Measurements from ENCODE around the gene PDE3A. TPM values are rescaled to one million over a fixed set of nuclear protein-coding genes. Genes with fewer than 3 reads are reported as not detected.
A peak's percentile ranks its signal among the peaks of the same experiment; 100 is the strongest.

Gene PDE3A
- total RNA-seq, 4 donors from 2014 or later, result 7.7 to 75.8 (median 18.7) TPM

DNA sequence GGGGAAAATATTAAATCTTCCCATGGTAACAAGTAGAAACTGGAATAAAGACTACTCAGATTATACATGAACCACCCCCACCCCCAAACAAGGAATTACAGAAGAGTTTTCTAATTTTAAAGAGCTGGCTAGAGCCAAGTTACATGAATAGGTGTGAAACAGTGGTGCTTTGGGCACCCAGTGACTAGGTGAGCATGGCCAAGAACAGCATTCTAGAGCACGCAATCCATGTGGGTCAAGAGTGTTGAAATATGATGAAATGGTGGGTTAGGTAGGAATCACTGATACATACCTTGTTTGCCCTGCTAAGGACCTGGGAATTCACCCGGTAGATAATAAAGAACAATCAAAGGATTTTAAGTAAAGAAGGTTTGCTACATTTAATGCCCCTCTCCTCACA, 208.7 kb downstream of the PDE3A start:
- intact Hi-C loops (cut with DNase I; ENCODE audit: low total_unique reads), result no loop called here
- no peak overlapping the region for H3K27ac ChIP-seq
- TF ChIP-seq, protein P1, sequence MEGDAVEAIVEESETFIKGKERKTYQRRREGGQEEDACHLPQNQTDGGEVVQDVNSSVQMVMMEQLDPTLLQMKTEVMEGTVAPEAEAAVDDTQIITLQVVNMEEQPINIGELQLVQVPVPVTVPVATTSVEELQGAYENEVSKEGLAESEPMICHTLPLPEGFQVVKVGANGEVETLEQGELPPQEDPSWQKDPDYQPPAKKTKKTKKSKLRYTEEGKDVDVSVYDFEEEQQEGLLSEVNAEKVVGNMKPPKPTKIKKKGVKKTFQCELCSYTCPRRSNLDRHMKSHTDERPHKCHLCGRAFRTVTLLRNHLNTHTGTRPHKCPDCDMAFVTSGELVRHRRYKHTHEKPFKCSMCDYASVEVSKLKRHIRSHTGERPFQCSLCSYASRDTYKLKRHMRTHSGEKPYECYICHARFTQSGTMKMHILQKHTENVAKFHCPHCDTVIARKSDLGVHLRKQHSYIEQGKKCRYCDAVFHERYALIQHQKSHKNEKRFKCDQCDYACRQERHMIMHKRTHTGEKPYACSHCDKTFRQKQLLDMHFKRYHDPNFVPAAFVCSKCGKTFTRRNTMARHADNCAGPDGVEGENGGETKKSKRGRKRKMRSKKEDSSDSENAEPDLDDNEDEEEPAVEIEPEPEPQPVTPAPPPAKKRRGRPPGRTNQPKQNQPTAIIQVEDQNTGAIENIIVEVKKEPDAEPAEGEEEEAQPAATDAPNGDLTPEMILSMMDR (IDR thresholded peaks at IDR 0.05), result no peak
- no peak for TF ChIP-seq POLR2A (IDR thresholded peaks at IDR 0.05)
- no peaks in the 10 kb centered on the region for H3K27me3 ChIP-seq
- no peaks in the 10 kb centered on the region for H3K9me3 ChIP-seq
- no peak overlapping the region for H3K4me3 ChIP-seq
- no peak for DNase-seq
- no peaks in the 10 kb centered on the region for H3K4me1 ChIP-seq
- no peaks in the 10 kb centered on the region for H3K36me3 ChIP-seq

DNA sequence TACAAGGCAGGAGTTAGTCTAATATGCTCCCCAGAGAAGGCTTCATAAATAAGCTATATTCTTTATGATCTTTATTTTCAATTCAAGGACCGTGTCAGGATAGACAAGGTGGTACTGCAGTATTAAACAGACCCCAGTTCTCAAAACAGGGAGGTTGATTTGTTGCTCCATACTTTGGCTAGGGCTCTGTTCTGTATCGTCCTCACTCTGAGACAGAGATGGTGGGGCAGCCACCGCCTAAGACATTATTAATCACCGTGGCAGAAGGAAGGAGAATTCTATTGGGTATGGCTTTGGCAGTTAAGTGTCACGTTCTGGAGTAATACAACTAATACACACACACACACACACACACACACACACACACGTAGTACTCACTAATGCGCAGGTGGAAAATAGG, 209.8 kb downstream of the PDE3A start:
- Histone ChIP-seq H3K27ac (no peak overlapping the region), H3K27me3 (no peaks in the 10 kb centered on the region), H3K9me3 (no peaks in the 10 kb centered on the region), H3K4me3 (no peak overlapping the region), H3K36me3 (no peaks in the 10 kb centered on the region), H3K4me1 (no peaks in the 10 kb centered on the region)
- intact Hi-C loops (cut with DNase I; ENCODE audit: low total_unique reads), result no loop called here
- DNase-seq, result no peak
- TF ChIP-seq, protein P1 (IDR thresholded peaks at IDR 0.05), result no peak
- no peak for TF ChIP-seq POLR2A (IDR thresholded peaks at IDR 0.05)

DNA sequence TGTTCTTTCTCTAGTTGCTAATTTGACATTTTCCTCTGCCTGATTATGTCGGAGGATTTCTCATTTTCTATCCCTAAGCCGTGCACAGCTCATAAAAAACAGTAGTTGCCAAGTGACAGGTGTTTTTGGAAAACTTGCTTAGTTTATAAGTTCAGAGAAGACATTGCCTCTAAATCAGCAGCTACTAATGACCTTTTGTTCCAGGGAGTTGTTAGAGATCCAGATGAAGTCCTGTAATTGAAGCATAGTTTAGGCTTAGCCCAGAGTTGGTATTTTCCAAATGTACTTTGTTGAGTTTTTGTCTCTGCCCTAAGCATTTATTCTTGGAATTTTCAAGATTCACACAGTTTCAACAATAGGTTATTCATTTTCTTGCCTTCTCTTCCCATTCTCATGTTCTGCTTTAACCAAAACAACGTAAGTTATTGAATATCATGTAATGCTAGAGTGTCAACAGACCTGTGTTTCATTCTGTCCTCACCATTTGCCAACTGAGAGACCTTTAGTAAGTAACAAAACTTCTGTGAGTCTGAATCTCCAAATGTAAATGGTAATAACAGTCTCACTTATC, 216.8 kb downstream of the PDE3A start:
- no peak for DNase-seq
- H3K4me1 ChIP-seq, result no peaks in the 10 kb centered on the region
- peak overlapping the region in 1 of 2 donors; percentile 19 for H3K27ac ChIP-seq
- H3K4me3 ChIP-seq, result no peak overlapping the region
- no peaks in the 10 kb centered on the region for H3K36me3 ChIP-seq
- no peaks in the 10 kb centered on the region for H3K27me3 ChIP-seq
- H3K9me3 ChIP-seq, result no peaks in the 10 kb centered on the region
- intact Hi-C loops (cut with DNase I; ENCODE audit: low total_unique reads), result no loop called here
- TF ChIP-seq, protein P1 (IDR thresholded peaks at IDR 0.05), result no peak
- no peak for TF ChIP-seq POLR2A (IDR thresholded peaks at IDR 0.05)

DNA sequence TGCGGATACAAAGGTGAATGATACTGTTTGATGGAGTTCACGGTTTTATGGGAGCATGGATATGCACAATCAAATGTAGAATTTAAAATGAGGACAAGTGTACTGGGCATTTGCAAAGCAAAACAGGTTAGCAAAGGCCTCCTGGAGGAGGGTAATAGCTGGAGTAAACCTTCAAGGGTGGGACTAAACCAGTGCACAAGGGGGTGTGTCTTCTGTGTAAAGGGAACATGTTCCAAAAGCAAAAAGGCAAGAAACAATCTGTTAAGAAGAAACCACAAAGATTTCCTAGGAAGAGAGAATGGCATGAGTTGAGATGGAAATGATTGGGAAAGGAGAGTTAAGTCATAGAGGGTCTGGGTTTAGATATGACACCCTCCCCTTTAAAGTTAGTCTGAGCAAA, 217.6 kb downstream of the PDE3A start:
- no peak for DNase-seq
- TF ChIP-seq POLR2A (IDR thresholded peaks at IDR 0.05), result no peak
- TF ChIP-seq, protein P1 (IDR thresholded peaks at IDR 0.05), result no peak
- no peaks in the 10 kb centered on the region for H3K9me3 ChIP-seq
- no peaks in the 10 kb centered on the region for H3K27me3 ChIP-seq
- no peak overlapping the region for H3K27ac ChIP-seq
- no peaks in the 10 kb centered on the region for H3K36me3 ChIP-seq
- H3K4me1 ChIP-seq, result no peaks in the 10 kb centered on the region
- H3K4me3 ChIP-seq, result no peak overlapping the region
- intact Hi-C loops (cut with DNase I; ENCODE audit: low total_unique reads), result no loop called here

DNA sequence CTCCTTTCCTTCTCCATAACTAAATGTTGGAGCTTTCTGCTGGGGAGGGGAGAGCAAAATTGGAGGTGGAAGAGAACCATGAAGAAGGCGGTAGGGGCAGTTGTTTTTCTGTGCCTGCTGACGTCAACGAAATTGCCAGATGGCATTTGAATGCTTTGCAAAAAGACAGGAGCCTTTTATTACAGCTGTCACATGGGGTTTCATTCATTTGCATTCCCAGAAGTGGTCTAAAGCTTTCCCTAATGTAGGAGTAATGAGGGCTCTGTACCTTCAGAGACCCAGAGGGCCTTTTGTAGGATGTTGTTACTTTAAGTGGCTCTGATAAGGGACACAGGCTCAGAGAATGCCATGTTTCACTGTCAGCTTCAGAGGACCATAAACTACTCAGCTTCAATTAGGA, 219.7 kb downstream of the PDE3A start:
- H3K27me3 ChIP-seq, result no peaks in the 10 kb centered on the region
- intact Hi-C loops (cut with DNase I; ENCODE audit: low total_unique reads), result no loop called here
- no peak for DNase-seq
- H3K4me3 ChIP-seq, result no peak overlapping the region
- TF ChIP-seq POLR2A (IDR thresholded peaks at IDR 0.05), result no peak
- TF ChIP-seq, protein P1 (IDR thresholded peaks at IDR 0.05), result no peak
- no peak overlapping the region for H3K27ac ChIP-seq
- H3K36me3 ChIP-seq, result no peaks in the 10 kb centered on the region
- H3K4me1 ChIP-seq, result no peaks in the 10 kb centered on the region
- no peaks in the 10 kb centered on the region for H3K9me3 ChIP-seq
